Activated gamma-delta T cell treated with Interleukin-2 at 50 U/mL for 16 hours (primary cell): Measurements from ENCODE around the gene ABL2.

Source experiments
- DNase-seq: peaks from one replicate; pipeline ENCODE4 v3.0.0-alpha.2; 2020

ABL2 gene

GRCh38 chr1:179089827-179090482 is 139.5 kb downstream of the ABL2 start:
- no peak for DNase-seq

DNA sequence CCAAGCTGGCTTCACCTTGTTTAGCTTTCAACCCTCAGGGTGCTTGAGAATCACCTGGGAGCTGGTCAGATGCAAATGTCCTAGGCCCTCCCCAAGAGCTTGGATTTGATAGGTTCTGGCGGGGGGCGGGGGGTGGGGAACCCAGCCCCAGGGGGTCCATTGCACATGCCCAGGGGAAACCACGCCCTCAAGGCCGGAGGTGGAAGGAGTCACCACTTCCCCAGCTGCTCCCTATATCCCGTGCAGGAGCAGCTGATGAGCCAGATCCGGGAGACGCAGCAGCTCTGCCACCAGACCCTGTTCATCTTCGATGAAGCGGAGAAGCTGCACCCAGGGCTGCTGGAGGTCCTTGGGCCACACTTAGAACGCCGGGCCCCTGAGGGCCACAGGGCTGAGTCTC is 141.8 kb downstream of the ABL2 start:
- DNase-seq = no peak

GRCh38 chr1:179083533-179083932 is 145.9 kb downstream of the ABL2 start:
- DNase-seq = no peak

DNA sequence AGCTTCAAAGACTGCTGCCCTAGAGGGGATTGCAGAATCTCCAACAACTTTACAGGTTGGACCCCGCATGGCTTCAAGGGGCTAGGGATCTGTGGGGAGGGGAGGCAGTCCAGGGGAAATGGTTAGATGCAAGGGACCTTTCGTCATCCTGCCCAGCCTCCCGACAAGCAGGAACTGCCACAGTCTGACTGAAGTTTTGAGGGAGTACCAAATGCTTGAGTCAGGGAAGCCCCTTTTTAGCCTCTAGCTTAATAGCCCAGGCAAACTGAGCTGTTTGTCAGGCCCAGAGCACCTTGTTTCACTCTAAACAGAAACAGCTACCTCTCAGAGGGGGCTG is 146.5 kb downstream of the ABL2 start:
- DNase-seq = no peak

DNA sequence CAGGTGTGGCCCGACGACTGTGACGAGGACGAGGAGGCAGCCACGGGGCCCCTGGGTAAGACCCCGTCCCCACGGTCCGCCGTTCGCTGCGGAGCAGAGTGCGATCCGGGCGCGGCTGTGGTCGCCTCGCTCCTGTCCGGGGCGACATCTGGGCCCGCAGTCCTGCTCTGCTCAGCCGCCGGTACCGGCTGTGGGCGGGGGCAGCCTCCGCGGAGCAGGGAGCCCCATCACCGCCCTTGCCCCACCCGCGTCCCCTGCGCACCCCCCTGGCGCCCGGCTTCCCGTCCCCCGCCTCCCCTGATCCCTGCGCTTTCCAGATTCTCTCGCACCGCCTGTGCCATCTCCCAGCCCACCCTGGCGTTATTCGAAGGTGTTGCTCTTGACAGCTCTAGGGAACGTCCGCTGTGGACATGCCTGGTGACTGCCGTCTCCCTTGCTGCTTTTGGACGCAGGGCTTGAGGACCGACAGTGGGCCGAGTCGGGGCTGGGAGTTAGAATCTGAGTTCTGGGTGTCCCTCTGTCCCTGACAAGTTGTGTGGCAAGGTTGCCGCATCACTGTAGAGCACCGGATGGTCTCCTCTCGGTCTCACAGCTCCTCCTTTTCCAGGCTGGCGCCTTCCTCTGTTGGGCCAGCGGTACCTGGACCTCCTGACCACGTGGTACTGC is 147.0 kb downstream of the ABL2 start:
- DNase-seq = peak; percentile 17

DNA sequence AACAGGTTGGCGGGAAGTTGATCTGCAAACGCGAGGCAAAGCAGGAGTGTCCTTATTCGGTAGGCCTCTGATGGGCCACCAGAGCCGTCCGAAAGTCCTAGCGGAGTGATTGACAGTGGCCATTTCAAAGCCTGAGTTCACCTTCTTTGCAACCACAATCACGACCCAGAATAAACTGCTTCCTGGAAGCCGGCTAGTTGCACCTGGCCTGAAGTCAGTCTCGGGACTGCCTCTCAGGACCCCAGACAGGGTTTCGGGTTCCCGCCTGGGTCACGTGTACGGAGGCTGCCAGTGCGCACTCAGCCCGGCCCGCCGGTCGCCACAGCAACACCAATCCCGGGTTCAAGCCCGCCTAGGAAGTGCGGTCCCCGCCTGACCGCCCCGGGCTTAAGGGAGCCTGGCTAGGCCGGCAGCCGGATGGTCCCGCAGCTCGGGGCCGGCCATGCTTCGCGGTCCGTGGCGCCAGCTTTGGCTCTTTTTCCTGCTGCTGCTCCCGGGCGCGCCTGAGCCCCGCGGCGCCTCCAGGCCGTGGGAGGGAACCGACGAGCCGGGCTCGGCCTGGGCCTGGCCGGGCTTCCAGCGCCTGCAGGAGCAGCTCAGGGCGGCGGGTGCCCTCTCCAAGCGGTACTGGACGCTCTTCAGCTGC is 147.7 kb downstream of the ABL2 start, which contains the start of gene TOR3A:
Gene TOR3A (plus strand): TSS at position 384 of the 646 bp plus-strand sequence. CDS start 59 bp downstream, at position 443.
- DNase-seq = peak; percentile 75

GRCh38 chr1:179080866-179081686 is 148.4 kb downstream of the ABL2 start:
- DNase-seq = peak; percentile 11

- DNase-seq = peak; percentile 44
These were observed 150.2 kb downstream of the ABL2 start for GRCh38 chr1:179079113-179079761.

DNA sequence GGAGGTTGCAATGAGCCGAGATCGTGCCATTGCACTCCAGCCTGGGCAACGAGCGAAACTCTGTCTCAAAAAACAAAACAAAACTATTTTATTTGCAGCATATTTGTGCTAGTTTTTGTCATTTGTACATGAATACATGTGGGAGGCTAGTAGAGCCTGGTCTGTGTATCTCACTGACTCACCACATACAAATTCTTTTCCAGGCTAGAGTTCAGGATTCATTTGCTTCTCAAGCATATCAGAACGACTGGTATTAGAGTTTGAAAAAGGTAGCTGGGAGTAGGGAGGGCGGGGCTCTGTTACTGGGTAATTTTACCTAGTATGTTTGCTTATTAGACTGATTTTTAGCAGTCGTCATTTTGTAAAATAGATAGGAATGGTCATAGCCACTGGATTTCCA is 152.1 kb downstream of the ABL2 start:
- no peak for DNase-seq

GRCh38 chr1:179066471-179066870 is 163.0 kb downstream of the ABL2 start:
- DNase-seq = no peak

- DNase-seq = no peak
These were observed 167.9 kb downstream of the ABL2 start for GRCh38 chr1:179061360-179062282.

- no peak for DNase-seq
These were observed 170.7 kb downstream of the ABL2 start for GRCh38 chr1:179058487-179059483.

GRCh38 chr1:179055937-179056336 is 173.5 kb downstream of the ABL2 start:
- no peak for DNase-seq

DNA sequence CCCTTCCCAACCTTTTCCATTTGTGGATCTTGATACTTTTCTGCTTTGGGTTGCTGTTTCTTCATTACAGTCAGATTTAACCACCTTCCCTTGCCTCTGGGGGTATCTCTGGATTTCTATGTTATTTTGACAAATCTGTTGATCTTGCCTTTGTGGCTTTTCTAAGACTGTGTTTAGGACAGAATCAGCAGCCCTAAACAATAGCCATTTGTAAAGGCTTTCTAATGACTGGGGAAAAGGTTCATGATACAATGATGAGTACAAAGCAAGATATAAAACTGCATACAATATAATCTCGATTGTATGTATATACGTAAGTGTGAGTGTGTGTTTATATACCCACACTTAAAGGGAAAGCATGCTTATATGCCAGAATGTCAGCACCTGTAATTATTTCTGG is 176.0 kb downstream of the ABL2 start:
- DNase-seq = no peak

DNA sequence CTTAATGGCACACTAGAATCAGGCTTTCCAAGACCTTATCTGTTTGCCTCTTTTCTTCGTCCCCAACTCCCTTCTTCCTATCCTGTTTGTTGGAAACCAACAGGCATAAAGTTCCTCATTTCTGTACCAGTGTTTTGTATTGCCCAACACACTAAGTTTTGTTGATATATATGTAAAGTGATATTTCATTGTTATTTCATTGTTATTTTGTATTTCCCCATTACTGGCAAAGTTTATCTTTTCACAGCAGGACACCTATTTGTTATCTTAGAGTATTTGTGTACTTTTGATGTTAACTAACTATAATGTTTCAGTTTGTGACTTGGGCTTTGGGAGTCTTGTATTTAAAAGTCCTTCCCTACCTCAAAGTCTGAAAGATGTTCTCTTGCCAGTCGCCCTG is 176.7 kb downstream of the ABL2 start:
- no peak for DNase-seq
